Cardiac septum (tissue), 1 donor: ENCODE results near the gene MEIOB. TPM values are rescaled to one million over a fixed set of nuclear protein-coding genes. Genes with fewer than 3 reads are reported as not detected.
"Not testable (repeated sequence)": the region's sequence is repeated elsewhere in the genome, so short reads cannot be mapped to it uniquely, and the experiment has no call there.

Source experiments
- DNase-seq: peaks from one replicate; pipeline ENCODE4 v3.0.0-alpha.2; 2020; ENCODE audit warnings: low spot score
- intact Hi-C: fragments of 100-400 bp; cut with DNase I; formaldehyde crosslinking; loops from one replicate; pipeline ENCODE4 v1.14.0; 2022
- total RNA-seq: library from RNA; stranded (reverse); fragmentation: NEBNext Ultra II Directional; extraction: Animal tissue kit (Norgen Biotek cat#: 25700); gene quantifications from one replicate; pipeline ENCODE4 v1.2.1, GENCODE V29; 2021
- donor health status: DM: no; HTN: no; CAD: no.

Gene MEIOB
- total RNA-seq, 1 donor from 2014 or later = not detected

GRCh38 chr16:1908184-1908583, 36.2 kb upstream of the MEIOB start:
- intact Hi-C loops = no loop called here
- DNase-seq = no peak

DNA sequence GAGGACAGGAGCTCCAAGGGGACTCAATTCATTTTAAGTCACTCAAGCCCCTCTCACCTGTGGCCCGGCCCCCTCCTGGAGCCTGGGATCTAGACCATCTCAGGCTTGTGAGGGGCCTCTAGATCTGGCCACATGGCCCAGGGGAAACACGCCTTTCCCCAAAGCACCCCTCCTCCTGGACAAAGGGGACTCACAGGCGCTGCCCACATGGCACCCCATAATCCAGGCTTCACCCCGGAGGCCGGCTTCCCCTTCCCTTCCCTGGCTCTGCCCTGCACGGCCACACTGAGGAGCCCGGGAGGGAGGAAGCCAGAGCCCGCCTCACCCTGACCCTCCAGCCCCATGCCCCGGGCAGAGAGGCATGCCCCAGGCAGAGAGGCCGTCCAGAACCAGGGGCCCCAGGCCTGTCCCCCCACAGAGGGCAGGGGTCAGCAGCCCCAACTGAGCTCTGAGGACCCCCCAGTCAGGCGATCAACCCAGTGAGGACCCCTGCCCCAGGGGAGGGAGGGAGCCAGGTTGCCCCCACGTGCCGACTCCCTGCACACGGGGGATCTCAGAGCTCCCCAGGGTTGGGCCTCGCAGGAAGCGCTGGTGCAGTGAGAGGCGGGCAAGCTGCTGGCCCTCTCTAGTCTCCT, 35.4 kb upstream of the MEIOB start:
- DNase-seq = no peak
- intact Hi-C loops = no loop called here

GRCh38 chr16:1906846-1907165, 34.8 kb upstream of the MEIOB start:
- DNase-seq = no peak
- intact Hi-C loops = no loop called here

DNA sequence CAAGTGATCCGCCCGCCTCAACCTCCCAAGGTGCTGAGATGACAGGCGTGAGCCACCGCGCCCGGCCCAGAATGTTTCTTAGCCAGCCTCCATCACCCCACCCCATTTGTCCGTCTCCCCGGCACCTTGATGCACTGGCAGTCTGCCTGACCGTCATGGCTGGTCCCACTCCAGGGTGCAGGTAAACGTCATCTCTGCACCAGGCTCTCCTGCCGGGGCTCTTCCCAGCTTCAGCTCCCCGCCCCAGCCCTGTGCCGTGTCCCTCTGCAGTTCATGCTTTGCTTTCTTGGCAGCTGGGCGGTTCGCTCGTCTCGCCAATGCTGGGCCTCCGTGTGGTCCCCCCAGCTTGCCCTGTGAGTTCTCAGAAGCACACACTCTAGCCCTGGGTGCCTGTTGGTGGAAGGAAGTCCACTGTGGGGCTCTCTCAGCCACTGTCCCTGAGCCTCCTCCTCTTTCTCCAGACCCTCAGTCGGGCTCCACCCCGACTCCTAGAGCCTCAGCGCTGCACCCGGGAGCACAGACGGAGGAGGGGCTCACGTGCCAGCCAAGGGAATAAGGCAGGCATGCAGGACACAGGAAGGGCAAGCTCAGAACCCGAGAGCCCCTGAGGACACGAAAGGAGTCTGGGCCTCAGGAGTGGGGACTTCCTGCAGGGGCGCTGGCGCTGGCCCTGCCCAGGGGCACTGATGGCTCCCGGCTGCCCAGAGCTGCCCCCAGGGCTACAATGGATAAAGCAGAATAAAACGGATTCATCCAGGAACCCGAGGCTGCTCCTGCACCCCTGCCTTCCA, 34.3 kb upstream of the MEIOB start:
- intact Hi-C loops = no loop called here
- DNase-seq = no peak

DNA sequence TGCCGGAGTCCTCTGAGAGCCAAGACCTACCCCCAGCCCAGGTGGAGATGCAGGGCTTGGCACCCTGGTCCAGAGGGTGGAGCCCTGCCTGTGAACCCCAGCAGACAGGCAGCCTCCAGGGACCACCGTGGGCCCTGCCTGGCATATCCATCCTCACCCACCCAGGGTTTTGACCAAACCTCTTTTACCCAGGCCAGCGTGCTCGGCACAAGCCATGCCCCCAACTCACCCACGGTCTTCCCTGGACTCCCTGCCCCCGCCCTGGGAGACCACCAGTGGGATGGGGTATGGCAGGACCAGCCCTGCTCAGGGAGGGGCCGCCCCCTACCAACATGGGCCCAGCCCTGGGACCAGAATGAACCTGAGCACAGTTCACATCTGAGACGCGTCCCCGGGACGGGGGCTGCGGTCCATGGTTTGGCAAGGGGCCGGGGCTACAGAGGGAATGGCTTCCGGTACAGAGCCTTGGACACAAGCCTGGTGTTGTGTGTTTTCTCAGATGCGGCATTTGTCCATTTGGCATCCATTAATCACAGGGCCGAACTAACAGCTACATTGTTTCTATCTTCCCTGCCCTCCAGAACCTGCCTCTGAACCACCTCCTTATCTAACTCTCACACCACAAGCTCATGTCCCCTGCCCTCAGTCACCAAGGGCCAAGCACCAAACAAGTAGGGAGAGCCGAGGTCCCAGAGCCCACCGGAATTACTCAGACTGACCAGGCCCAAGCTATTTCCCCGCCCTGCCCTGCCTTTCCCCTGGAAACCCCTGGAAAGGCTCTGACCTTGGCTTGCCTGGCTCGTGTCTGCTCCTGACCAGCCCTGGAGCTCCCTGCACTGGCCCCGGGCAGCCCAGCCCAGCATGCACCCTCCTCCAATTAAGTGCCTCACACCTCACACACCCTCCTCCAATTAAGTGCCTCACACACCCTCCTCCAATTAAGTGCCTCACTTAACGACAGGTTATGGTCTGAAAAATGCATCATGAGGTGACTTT, 32.2 kb upstream of the MEIOB start:
- DNase-seq = no peak
- intact Hi-C loops = no loop called here

- intact Hi-C loops = no loop called here
- no peak for DNase-seq
Observed at GRCh38 chr16:1903220-1903574, 31.2 kb upstream of the MEIOB start.

- no peak for DNase-seq
- intact Hi-C loops = no loop called here
Observed at GRCh38 chr16:1902547-1903219, 30.7 kb upstream of the MEIOB start.

DNA sequence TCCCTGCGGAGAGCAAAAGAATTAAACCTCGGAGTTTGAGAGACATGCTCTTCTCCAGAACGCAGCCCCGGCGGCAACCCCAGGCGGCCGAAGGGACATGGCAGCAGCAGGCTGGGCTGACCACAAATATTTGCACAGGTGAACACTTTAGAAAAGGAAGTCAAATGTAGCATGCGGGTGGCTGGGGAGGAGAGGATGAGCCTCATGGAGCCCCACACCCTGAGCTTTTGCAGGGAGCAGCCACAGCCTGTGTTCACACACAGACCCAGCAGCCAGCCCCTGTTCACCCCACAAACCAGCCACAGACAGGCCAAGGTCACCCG, 28.4 kb upstream of the MEIOB start:
- DNase-seq = no peak
- intact Hi-C loops = no loop called here

DNA sequence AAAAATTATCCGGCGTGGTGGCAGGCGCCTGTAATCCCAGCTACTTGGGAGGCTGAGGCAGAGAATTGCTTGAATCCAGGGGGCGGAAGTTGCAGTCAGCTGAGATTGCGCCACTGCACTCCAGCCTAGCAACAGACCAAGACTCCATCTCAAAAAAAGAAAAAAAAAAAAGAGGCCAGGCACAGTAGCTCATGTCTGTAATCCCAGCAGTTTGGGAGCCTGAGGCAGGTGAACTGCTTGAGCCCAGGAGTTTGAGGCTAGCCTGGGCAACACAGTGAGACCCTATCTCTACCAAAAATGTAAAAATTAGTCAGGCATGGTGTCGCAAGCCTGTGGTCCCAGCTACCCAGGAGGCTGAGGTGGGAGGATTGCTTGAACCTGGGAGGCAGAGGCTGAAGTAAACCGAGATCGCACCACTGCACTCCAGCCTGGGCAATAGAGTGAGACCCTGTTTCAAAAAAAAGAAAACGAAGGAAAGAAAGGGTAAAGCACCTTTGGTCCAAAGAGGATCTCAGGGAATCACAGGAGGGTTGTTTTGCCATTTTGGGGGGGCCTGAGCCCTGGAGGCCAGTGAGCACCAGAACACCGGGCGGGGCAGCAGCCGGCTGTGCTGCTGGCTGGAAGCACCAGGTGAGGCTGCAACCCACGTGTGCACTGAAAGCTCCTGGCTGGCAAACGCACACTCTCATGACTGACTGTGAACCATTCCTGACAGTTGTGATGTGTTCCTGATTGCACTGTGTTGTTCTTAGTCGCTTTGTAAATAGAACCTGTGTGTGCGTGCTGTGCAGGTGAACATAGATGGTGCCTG, 27.9 kb upstream of the MEIOB start:
- no peak for DNase-seq
- intact Hi-C loops = no loop called here

DNA sequence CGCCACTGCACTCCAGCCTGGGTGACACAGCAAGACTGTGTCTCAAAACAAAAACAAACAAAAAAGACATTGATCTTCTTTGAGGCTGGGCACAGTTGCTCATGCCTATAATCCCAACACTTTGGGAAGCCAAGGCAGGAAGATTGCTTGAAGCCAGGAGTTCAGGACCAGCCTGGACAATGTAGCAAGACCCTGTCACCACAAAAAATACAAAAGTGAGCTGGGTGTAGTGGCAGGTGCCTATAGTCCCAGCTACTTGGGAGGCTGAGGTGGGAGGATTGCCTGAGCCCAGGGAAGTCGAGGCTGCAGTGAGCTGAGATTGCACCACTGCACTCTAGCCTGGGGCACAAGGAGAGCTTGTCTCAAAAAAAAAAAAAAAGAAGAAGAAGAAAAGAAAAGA, 25.7 kb upstream of the MEIOB start:
- DNase-seq, intact Hi-C loops: not testable (repeated sequence)

DNA sequence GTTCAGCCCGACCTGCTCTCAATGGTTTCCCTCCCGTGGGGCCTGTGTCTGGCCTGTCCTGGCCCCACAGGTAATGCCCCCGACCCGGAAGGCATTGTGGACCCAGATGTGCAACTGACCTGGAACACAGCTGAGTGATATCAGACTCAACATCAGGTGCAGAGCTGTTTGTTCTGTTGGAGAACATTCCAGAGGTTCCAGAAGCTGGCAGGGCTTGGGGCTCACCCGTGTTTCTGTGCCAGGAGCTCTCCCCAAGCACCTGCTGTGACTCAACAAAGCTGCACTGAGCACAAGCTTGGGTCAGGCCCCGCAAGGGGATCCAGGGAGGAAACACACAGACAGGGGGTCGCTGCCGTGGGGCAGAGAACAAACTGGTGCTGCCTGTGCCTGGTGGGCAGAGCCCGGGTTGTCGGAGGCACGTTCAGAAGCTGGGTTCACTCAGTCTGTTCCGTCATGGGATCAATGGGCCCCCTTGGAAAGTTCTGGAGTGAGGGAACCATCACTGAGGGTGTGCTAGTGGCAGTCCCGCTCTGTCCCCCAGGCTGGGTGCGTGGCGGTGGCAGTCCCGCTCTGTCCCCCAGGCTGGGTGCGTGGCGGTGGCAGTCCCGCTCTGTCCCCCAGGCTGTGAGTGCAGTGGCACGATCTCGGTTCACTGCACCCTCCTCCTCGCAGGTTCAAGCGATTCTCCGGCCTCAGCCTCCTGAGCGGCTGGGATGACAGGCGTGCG, 24.1 kb upstream of the MEIOB start:
- DNase-seq = no peak
- intact Hi-C loops = no loop called here

DNA sequence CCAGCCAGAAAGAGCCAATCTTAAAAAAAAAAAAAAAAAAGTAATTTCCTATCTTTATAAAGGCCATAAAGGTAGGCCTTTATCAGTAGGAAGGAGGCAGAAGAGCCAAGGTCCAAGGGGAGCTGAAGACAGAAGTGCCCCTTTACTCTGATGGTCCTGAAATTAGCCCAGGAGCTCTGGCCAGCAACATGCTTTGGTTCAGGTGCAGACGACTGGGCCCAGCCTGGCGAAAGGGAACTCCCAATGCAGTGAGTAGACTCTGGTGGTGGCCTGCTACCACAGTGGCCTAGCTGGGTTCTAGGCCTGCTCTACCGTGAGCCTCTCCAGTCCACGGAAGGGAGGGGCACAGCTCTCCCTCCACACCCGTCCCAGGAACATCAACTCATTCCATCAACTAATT, 23.1 kb upstream of the MEIOB start:
- intact Hi-C loops = no loop called here
- DNase-seq = no peak

DNA sequence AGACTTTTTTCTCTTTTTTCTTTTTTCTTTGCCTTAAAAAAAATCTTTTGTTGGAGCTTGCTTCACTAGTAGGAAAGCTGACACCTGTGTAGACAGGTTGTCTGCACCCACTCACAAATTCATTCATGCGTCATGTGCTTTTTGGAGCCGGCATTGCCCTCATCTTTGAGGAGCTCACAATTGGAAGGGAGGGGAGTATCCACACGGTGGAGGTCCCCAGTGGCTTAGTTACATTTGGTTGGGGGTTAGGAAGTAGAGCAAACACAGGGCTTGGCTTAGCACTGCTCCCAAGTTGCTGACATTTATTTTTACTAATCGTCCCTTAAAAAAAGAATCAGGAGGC, 18.7 kb upstream of the MEIOB start:
- intact Hi-C loops = no loop called here

DNA sequence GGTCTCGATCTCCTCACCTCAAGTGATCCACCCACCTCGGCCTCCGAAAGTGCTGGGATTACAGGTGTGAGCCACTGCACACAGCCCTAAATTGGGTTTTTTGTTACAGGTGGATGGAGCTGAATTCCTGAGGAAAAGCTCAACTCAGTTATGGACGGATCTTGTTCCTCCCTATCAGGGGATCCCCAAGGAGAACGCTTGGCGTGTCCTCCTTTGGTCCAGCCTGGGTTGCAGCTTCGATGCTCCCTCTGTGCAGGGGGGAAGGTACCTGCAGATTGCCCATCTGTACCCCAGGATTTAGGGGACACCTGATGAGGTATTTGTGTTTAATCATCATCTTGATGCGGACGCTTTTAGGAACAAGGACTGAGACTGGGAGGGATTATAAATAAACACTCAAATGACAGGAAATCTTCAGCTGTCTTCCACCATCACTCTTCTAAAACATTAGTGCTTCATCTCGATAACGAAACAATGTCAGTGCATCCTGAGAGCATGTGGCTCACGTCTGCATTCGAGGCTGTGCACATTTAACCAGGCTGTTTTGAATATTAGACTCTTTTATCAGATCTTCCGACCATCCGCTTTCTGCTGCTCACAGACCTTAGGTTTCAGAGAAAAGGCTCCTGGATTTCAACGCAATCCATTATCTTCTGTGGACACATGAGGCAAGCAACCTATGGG, 18.2 kb upstream of the MEIOB start:
- DNase-seq = no peak
- intact Hi-C loops = no loop called here

More for the DNA sequence above, 18.7 kb upstream of the MEIOB start:
- DNase-seq = no peak

GRCh38 chr16:1887711-1888354, 15.9 kb upstream of the MEIOB start:
- DNase-seq = no peak
- intact Hi-C loops = no loop called here

DNA sequence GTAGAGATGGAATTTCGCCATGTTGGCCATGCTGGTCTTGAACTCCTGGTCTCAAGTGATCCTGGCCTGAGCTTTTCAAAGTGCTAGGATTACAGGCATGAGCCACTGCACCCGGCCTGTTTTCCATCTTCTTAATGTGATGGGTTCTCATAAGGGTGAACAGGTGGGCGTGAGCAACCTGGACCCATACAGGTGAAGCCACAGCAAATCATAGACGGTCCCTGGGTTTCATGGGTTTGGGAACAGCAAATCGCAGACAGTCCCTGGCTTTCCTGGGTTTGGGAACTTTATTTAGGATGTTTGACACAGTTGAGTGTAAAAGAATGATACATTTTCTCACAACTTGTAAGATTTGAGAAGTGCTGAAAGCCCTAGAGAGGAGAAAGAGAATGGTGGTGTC, 12.9 kb upstream of the MEIOB start:
- DNase-seq = no peak
- intact Hi-C loops = no loop called here

GRCh38 chr16:1884155-1884760, 12.3 kb upstream of the MEIOB start:
- intact Hi-C loops = no loop called here
- DNase-seq = no peak
